Naive thymus-derived CD4-positive, alpha-beta T cell (primary cell): ENCODE data around the gene LRP6. TPM values are rescaled to one million over a fixed set of nuclear protein-coding genes. Genes with fewer than 3 reads are reported as not detected.

Experiments used
- ATAC-seq: fragments of 150-1000 bp; cut with Tn5 transposase; 2 replicates; pipeline ENCODE4 v1.10.0; 2021; ENCODE audit warnings: mild to moderate bottlenecking, moderate library complexity
- CTCF ChIA-PET: fragments of 350-600 bp; sonication (Branson Sonifier 250); formaldehyde crosslinking; loops from one replicate; lab custom pipeline; 2021; ENCODE audit warnings: antibody characterized with exemption; lab: Charles Lee
- POLR2A ChIA-PET: fragments of 350-600 bp; sonication (Branson Sonifier 250); formaldehyde crosslinking; loops from one replicate; lab custom pipeline; 2021; ENCODE audit warnings: antibody characterized with exemption, inconsistent platforms; lab: Charles Lee
- DNase-seq, 9 donors: peaks; one replicate each; pipeline versions ENCODE4 v3.0.0 to v3.0.0-alpha.2; 2020 to 2022; ENCODE audit warnings: mixed read lengths in 1 of 9
- H3K27ac ChIP-seq: one replicate; pipeline ENCODE4 v1.7.0; 2013; ENCODE audit warnings: mild to moderate bottlenecking, low read depth, low read length, moderate library complexity
- H3K27me3 ChIP-seq, 2 donors: one replicate each; pipeline ENCODE4 v1.7.0; 2013; ENCODE audit warnings: low read length in 2 of 2, mild to moderate bottlenecking in 2 of 2, moderate library complexity in 2 of 2; ENCODE audit not compliant: control insufficient read depth in 2 of 2, insufficient read depth in 2 of 2
- H3K36me3 ChIP-seq, 3 experiments: 1 replicate in 2 of 3; 2 replicates in 1 of 3; pipeline ENCODE4 v1.7.0; 2013; ENCODE audit warnings: low read length in 3 of 3, mild to moderate bottlenecking in 3 of 3, moderate library complexity in 1 of 3; ENCODE audit not compliant: insufficient read depth in 3 of 3, control insufficient read depth in 2 of 3
- H3K4me1 ChIP-seq, 2 donors: one replicate each; pipeline ENCODE4 v1.7.0; 2013; ENCODE audit warnings: low read length in 2 of 2, mild to moderate bottlenecking in 2 of 2, moderate library complexity in 1 of 2; ENCODE audit not compliant: control insufficient read depth in 2 of 2, insufficient read depth in 2 of 2
- H3K4me3 ChIP-seq: 2 replicates; pipeline ENCODE4 v1.7.0; 2013; ENCODE audit warnings: mild to moderate bottlenecking, low read length
- H3K9me3 ChIP-seq, 3 experiments: 1 replicate in 2 of 3; 2 replicates in 1 of 3; pipeline ENCODE4 v1.7.0; 2013; ENCODE audit warnings: low read length in 3 of 3; ENCODE audit not compliant: control insufficient read depth in 2 of 3
- H3K27ac Mint-ChIP-seq, 9 donors: one replicate each; pipeline ENCODE4 v1.8.0; 2020 to 2022; ENCODE audit warnings: mixed read lengths in 9 of 9, mild to moderate bottlenecking in 8 of 9, moderate library complexity in 5 of 9, inconsistent platforms in 2 of 9
- H3K27me3 Mint-ChIP-seq, 5 donors: one replicate each; pipeline ENCODE4 v1.8.0; 2021 to 2022; ENCODE audit warnings: mixed read lengths in 5 of 5, mild to moderate bottlenecking in 1 of 5
- H3K36me3 Mint-ChIP-seq, 5 donors: one replicate each; pipeline ENCODE4 v1.8.0; 2020 to 2022; ENCODE audit warnings: mixed read lengths in 5 of 5, mild to moderate bottlenecking in 3 of 5, inconsistent platforms in 1 of 5
- H3K4me1 Mint-ChIP-seq, 7 donors: one replicate each; pipeline ENCODE4 v1.8.0; 2020 to 2022; ENCODE audit warnings: mixed read lengths in 7 of 7, mild to moderate bottlenecking in 3 of 7, inconsistent platforms in 1 of 7
- H3K4me3 Mint-ChIP-seq, 10 donors: one replicate each; pipeline ENCODE4 v1.8.0; 2020 to 2022; ENCODE audit warnings: mild to moderate bottlenecking in 10 of 10, mixed read lengths in 10 of 10, moderate library complexity in 6 of 10, inconsistent platforms in 2 of 10
- H3K9me3 Mint-ChIP-seq, 11 donors: one replicate each; pipeline ENCODE4 v1.8.0; 2020 to 2022; ENCODE audit warnings: mixed read lengths in 11 of 11, mild to moderate bottlenecking in 4 of 11, inconsistent platforms in 1 of 11, moderate library complexity in 1 of 11
- intact Hi-C, 2 donors: fragments of 100-400 bp; cut with micrococcal nuclease; formaldehyde crosslinking; loops; one replicate each; pipeline ENCODE4 v1.15.1; 2023
- polyA plus RNA-seq, 2 donors: library from polyadenylated mRNA; unstranded; fragments of 300-500 nt; fragmentation: Illumina TruSeq; gene quantifications; one replicate each; pipeline ENCODE4 v1.2.3, GENCODE V29; 2021
- total RNA-seq, 6 experiments: library from RNA in 5 of 6; stranded (reverse) in 5 of 6; gene quantifications; 1 replicate in 5 of 6; 2 replicates in 1 of 6; pipeline ENCODE4 v1.2.3 and lab custom pipeline; 2021 to 2026

The LRP6 gene
- total and polyA plus RNA-seq, 7 experiments from 2014 or later, result 1.6 to 12.6 (median 5.2) TPM

GRCh38 chr12:12281134-12281533 is 14.3 kb upstream of the LRP6 start:
- Mint-ChIP-seq H3K27me3 (peaks cover 0 to 30% (median 4%) of the 10 kb centered on the region in 5 donors), H3K36me3 (peaks cover 0 to 15% (median 6%) of the 10 kb centered on the region in 5 donors), H3K27ac (no peak overlapping the region), H3K4me3 (no peak overlapping the region), H3K9me3 (peaks cover 0 to 21% (median 9%) of the 10 kb centered on the region in 11 donors), H3K4me1 (no peaks in the 10 kb centered on the region)
- intact Hi-C loops, result no loop called here
- ChIA-PET POLR2A (no interaction called here), CTCF (no interaction called here)
- no peaks in the 10 kb centered on the region for H3K36me3 ChIP-seq
- no peaks in the 10 kb centered on the region for H3K9me3 ChIP-seq
- DNase-seq (no peak), ATAC-seq (no peak)
- H3K4me3 ChIP-seq, result no peak overlapping the region
- no peak overlapping the region for H3K27ac ChIP-seq
- H3K27me3 ChIP-seq, result no peaks in the 10 kb centered on the region
- no peaks in the 10 kb centered on the region for H3K4me1 ChIP-seq

- Mint-ChIP-seq H3K36me3 (peaks cover 0 to 20% (median 6%) of the 10 kb centered on the region in 5 donors), H3K4me3 (no peak overlapping the region), H3K4me1 (no peaks in the 10 kb centered on the region), H3K27ac (no peak overlapping the region), H3K27me3 (peaks cover 0 to 29% (median 4%) of the 10 kb centered on the region in 5 donors), H3K9me3 (peaks cover 0 to 28% (median 14%) of the 10 kb centered on the region in 11 donors)
- Histone ChIP-seq H3K9me3 (no peaks in the 10 kb centered on the region), H3K4me1 (no peaks in the 10 kb centered on the region), H3K4me3 (no peak overlapping the region), H3K36me3 (no peaks in the 10 kb centered on the region), H3K27ac (no peak overlapping the region), H3K27me3 (no peaks in the 10 kb centered on the region)
- ATAC-seq (no peak), DNase-seq (no peak)
- intact Hi-C loops, result no loop called here
- ChIA-PET POLR2A (interaction anchor here (0.6 kb wide), 1 partner anchor 290 kb away, joined by 4 read pairs; no protein-coding TSS in a partner anchor), CTCF (no interaction called here)
Measured at GRCh38 chr12:12278899-12279298, 12.1 kb upstream of the LRP6 start.

DNA sequence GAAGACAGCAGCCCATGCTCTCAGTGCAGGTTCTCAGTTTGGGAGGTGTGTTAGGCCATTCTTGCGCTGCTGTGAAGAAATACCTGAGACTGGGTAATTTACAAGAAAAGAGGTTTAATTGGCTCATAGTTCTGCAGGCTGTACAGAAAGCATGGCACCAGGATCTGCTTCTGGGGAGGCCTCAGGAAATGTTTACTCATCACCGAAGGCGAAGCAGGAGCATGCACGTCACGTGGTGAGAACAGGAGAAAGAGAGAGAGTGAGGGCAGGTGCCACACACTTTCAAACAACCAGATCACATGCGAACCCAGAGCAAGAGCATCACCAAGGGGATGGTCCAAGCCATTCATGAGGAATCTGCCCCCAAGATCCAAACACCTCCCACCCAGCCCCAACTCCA is 9.0 kb upstream of the LRP6 start:
- H3K4me1 ChIP-seq, result no peaks in the 10 kb centered on the region
- DNase-seq (no peak), ATAC-seq (no peak)
- intact Hi-C loops, result no loop called here
- H3K9me3 ChIP-seq, result no peaks in the 10 kb centered on the region
- H3K36me3 ChIP-seq, result no peaks in the 10 kb centered on the region
- Mint-ChIP-seq H3K36me3 (peaks cover 0 to 20% (median 6%) of the 10 kb centered on the region in 5 donors), H3K4me1 (no peaks in the 10 kb centered on the region), H3K9me3 (peaks cover 0 to 28% (median 14%) of the 10 kb centered on the region in 11 donors), H3K4me3 (no peak overlapping the region), H3K27me3 (peaks cover 0 to 22% (median 1%) of the 10 kb centered on the region in 5 donors), H3K27ac (no peak overlapping the region)
- H3K27me3 ChIP-seq, result no peaks in the 10 kb centered on the region
- POLR2A ChIA-PET, result no interaction called here
- CTCF ChIA-PET, result no interaction called here
- no peak overlapping the region for H3K27ac ChIP-seq
- no peak overlapping the region for H3K4me3 ChIP-seq

DNA sequence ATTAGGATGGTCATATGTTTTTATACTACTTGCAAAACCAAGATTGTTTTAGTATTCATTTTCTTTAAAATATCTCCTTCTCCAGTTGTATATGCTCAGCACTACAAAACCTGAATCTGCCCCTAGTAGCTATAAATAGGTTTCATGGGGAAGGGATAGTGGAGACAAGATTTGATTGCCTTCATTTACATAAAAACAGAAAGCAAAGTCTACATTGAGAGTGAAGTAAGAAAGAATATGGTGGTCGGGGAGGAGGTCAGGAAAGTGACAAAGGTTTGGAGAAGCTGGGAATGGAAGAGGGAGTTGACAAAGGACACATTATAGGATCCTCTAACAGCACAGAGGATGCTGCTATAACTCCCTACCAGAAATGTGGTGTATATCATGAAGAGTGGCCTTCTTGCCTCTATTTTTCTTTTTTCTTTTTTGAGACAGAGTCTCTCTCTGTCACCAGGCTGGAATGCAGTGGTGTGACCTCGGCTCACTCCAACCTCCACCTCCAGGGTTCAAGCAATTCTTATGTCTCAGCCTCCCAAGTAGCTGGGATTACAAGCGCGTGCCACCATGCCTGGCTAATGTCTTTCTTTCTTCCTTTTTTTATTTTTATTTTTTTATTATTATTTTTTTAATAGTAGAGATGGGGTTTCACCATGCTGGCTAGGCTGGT is 6.6 kb upstream of the LRP6 start:
- no peaks in the 10 kb centered on the region for H3K36me3 ChIP-seq
- H3K27me3 ChIP-seq, result no peaks in the 10 kb centered on the region
- H3K9me3 Mint-ChIP-seq, result peaks cover 0 to 28% (median 13%) of the 10 kb centered on the region in 11 donors
- H3K4me1 Mint-ChIP-seq, result no peaks in the 10 kb centered on the region
- H3K4me1 ChIP-seq, result no peaks in the 10 kb centered on the region
- no peak overlapping the region for H3K27ac ChIP-seq
- peak overlapping the region in 1 of 9 donors; percentile 22 for H3K27ac Mint-ChIP-seq
- H3K4me3 Mint-ChIP-seq, result no peak overlapping the region
- intact Hi-C loops, result no loop called here
- ChIA-PET CTCF (no interaction called here), POLR2A (no interaction called here)
- no peaks in the 10 kb centered on the region for H3K9me3 ChIP-seq
- DNase-seq (no peak), ATAC-seq (no peak)
- H3K27me3 Mint-ChIP-seq, result peaks cover 0 to 24% (median 0%) of the 10 kb centered on the region in 5 donors
- H3K4me3 ChIP-seq, result no peak overlapping the region
- peaks cover 0 to 20% (median 6%) of the 10 kb centered on the region in 5 donors for H3K36me3 Mint-ChIP-seq

GRCh38 chr12:12272869-12273268 is 6.0 kb upstream of the LRP6 start:
- intact Hi-C loops, result no loop called here
- no peak overlapping the region for H3K4me3 ChIP-seq
- no peak overlapping the region for H3K4me3 Mint-ChIP-seq
- H3K36me3 Mint-ChIP-seq, result peaks cover 0 to 18% (median 4%) of the 10 kb centered on the region in 5 donors
- peaks cover 0 to 28% (median 0%) of the 10 kb centered on the region in 5 donors for H3K27me3 Mint-ChIP-seq
- DNase-seq (no peak), ATAC-seq (no peak)
- H3K4me1 Mint-ChIP-seq, result peaks cover 0 to 3% (median 0%) of the 10 kb centered on the region in 7 donors
- peak overlapping the region in 2 of 9 donors; percentile 22 to 78 for H3K27ac Mint-ChIP-seq
- H3K9me3 ChIP-seq, result no peaks in the 10 kb centered on the region
- CTCF ChIA-PET, result no interaction called here
- peaks cover 0 to 22% (median 11%) of the 10 kb centered on the region in 11 donors for H3K9me3 Mint-ChIP-seq
- POLR2A ChIA-PET, result no interaction called here
- H3K27me3 ChIP-seq, result no peaks in the 10 kb centered on the region
- no peak overlapping the region for H3K27ac ChIP-seq
- H3K36me3 ChIP-seq, result no peaks in the 10 kb centered on the region
- no peaks in the 10 kb centered on the region for H3K4me1 ChIP-seq

- Mint-ChIP-seq H3K4me1 (peaks cover 6 to 16% (median 14%) of the 10 kb centered on the region in 7 donors), H3K9me3 (no peaks in the 10 kb centered on the region), H3K27ac (peak overlapping the region in 1 of 9 donors; percentile 62), H3K27me3 (peaks cover 0 to 43% (median 6%) of the 10 kb centered on the region in 5 donors), H3K36me3 (no peaks in the 10 kb centered on the region), H3K4me3 (no peak overlapping the region)
- no peak for DNase-seq
- H3K27ac ChIP-seq, result no peak overlapping the region
- peaks cover 0 to 8% (median 0%) of the 10 kb centered on the region in 3 experiments for H3K36me3 ChIP-seq
- no peak for ATAC-seq
- H3K4me1 ChIP-seq, result peaks cover 3 to 7% of the 10 kb centered on the region in 2 donors
- no peaks in the 10 kb centered on the region for H3K27me3 ChIP-seq
- H3K9me3 ChIP-seq, result no peaks in the 10 kb centered on the region
- intact Hi-C loops, result no loop called here
- no peak overlapping the region for H3K4me3 ChIP-seq
- ChIA-PET POLR2A (no interaction called here), CTCF (no interaction called here)
Measured at GRCh38 chr12:12270226-12270625, 3.4 kb upstream of the LRP6 start.
